Kidney epithelial cell (primary cell): Measurements from ENCODE around the gene SUN3. TPM values are rescaled to one million over a fixed set of nuclear protein-coding genes. Genes with fewer than 3 reads are reported as not detected.
"Not testable (repeated sequence)": the region's sequence is repeated elsewhere in the genome, so short reads cannot be mapped to it uniquely, and the experiment has no call there.

Experiments used
- DNase-seq: peaks from one replicate; pipeline ENCODE4 v3.0.0-alpha.2; 2010; ENCODE audit warnings: low read depth
- H3K27me3 ChIP-seq: 2 replicates; pipeline ENCODE4 v1.6.0; 2011; ENCODE audit warnings: low read length; ENCODE audit not compliant: control insufficient read depth, insufficient read depth
- H3K36me3 ChIP-seq: 2 replicates; pipeline ENCODE4 v1.5.1; 2011; ENCODE audit warnings: low read length; ENCODE audit not compliant: control insufficient read depth, insufficient read depth
- H3K4me3 ChIP-seq: 2 replicates; pipeline ENCODE4 v1.5.1; 2011; ENCODE audit warnings: low read depth, mild to moderate bottlenecking, control low read depth, low read length
- CTCF ChIP-seq: IDR thresholded peaks from 2 replicates; pipeline ENCODE4 v1.5.1; 2011; ENCODE audit warnings: mild to moderate bottlenecking, moderate library complexity, low read length, control low read depth, inconsistent platforms; ENCODE audit not compliant: insufficient read depth, poor library complexity, severe bottlenecking
- total RNA-seq: library from RNA; depleted of rRNA; stranded (reverse); fragments of >200 nt; gene quantifications from 2 replicates; pipeline ENCODE4 v1.2.3, GENCODE V29; 2015

Gene SUN3
- total RNA-seq, 1 donor from 2014 or later: not detected

- no peak for DNase-seq
- Histone ChIP-seq H3K27me3 (no peaks in the 10 kb centered on the region), H3K4me3 (no peak overlapping the region), H3K36me3 (no peaks in the 10 kb centered on the region)
- TF ChIP-seq CTCF: no peak
Observed at GRCh38 chr7:48009257-48009656, 19.6 kb downstream of the SUN3 start.

GRCh38 chr7:48006866-48007265, 22.0 kb downstream of the SUN3 start:
- Histone ChIP-seq H3K27me3 (no peaks in the 10 kb centered on the region), H3K4me3 (no peak overlapping the region), H3K36me3 (no peaks in the 10 kb centered on the region)
- no peak for TF ChIP-seq CTCF
- DNase-seq: no peak

GRCh38 chr7:48004638-48005037, 24.3 kb downstream of the SUN3 start:
- Histone ChIP-seq H3K27me3 (no peaks in the 10 kb centered on the region), H3K4me3 (no peak overlapping the region), H3K36me3 (no peaks in the 10 kb centered on the region)
- DNase-seq: no peak
- TF ChIP-seq CTCF: no peak

GRCh38 chr7:48004032-48004431, 24.9 kb downstream of the SUN3 start:
- no peaks in the 10 kb centered on the region for H3K27me3 ChIP-seq
- H3K4me3 ChIP-seq: no peak overlapping the region
- no peak for TF ChIP-seq CTCF
- DNase-seq: no peak
- H3K36me3 ChIP-seq: no peaks in the 10 kb centered on the region

GRCh38 chr7:48000164-48000563, 28.7 kb downstream of the SUN3 start:
- H3K4me3 ChIP-seq, H3K36me3 ChIP-seq, DNase-seq, H3K27me3 ChIP-seq: not testable (repeated sequence)

GRCh38 chr7:47999413-47999812, 29.5 kb downstream of the SUN3 start:
- no peak overlapping the region for H3K4me3 ChIP-seq
- no peaks in the 10 kb centered on the region for H3K36me3 ChIP-seq
- no peak for TF ChIP-seq CTCF
- no peaks in the 10 kb centered on the region for H3K27me3 ChIP-seq
- no peak for DNase-seq
